Endothelial cell of umbilical vein (primary cell): Measurements from ENCODE around the gene CLIC1. TPM values are rescaled to one million over a fixed set of nuclear protein-coding genes. Genes with fewer than 3 reads are reported as not detected.

Experiments
- BruUV-seq: library from RNA; stranded (reverse); fragments of 400-500 nt; replicated peaks from 2 replicates; lab custom pipeline; 2021; lab: Mats Ljungman, UMichigan
- CTCF ChIA-PET: fragments of 300-600, 350-600 bp; sonication (Branson Sonifier 250); formaldehyde crosslinking; loops from one replicate; lab custom pipeline; 2021; ENCODE audit warnings: antibody characterized with exemption, inconsistent platforms; lab: Charles Lee
- POLR2A ChIA-PET: fragments of 300-600, 350-600 bp; sonication (Branson Sonifier 250); formaldehyde crosslinking; loops from one replicate; lab custom pipeline; 2021; ENCODE audit warnings: antibody characterized with exemption, inconsistent platforms; lab: Charles Lee
- DNase-seq: peaks from one replicate; pipeline ENCODE4 v3.0.0-alpha.2; 2011; ENCODE audit warnings: low read depth, low spot score
- FAIRE-seq: peaks from 2 replicates; lab custom pipeline; 2011; peaks lifted over from hg19 to GRCh38; lab: Jason Lieb, UNC
- H2AFZ ChIP-seq: 2 replicates; pipeline ENCODE4 v1.6.0; 2012; ENCODE audit warnings: low read depth, low read length, control low read depth, inconsistent platforms
- H3K27ac ChIP-seq: 2 replicates; pipeline ENCODE4 v1.5.1; 2011; ENCODE audit warnings: low read depth, mild to moderate bottlenecking, control low read depth, low read length, moderate library complexity; ENCODE audit not compliant: insufficient read depth
- H3K27me3 ChIP-seq, 2 experiments: 2 replicates each; pipeline versions ENCODE4 v1.6.0 to v1.6.1; 2011; ENCODE audit warnings: low read length in 2 of 2, mixed read lengths in 1 of 2; ENCODE audit not compliant: control insufficient read depth in 2 of 2, insufficient read depth in 2 of 2
- H3K36me3 ChIP-seq, 2 experiments: 2 replicates in 1 of 2; 3 replicates in 1 of 2; pipeline ENCODE4 v1.5.1; 2011; ENCODE audit warnings: low read length in 2 of 2, mild to moderate bottlenecking in 1 of 2, moderate library complexity in 1 of 2; ENCODE audit not compliant: control insufficient read depth in 2 of 2, insufficient read depth in 2 of 2; ENCODE audit errors: extremely low read depth in 1 of 2
- H3K4me1 ChIP-seq: 3 replicates; pipeline ENCODE4 v1.5.1; 2011; ENCODE audit warnings: mild to moderate bottlenecking, low read length; ENCODE audit not compliant: control insufficient read depth, insufficient read depth; ENCODE audit errors: extremely low read depth
- H3K4me2 ChIP-seq: 2 replicates; pipeline ENCODE4 v1.6.1; 2011; ENCODE audit warnings: low read length, control low read depth, mixed read lengths; ENCODE audit not compliant: insufficient read depth
- H3K4me3 ChIP-seq, 3 experiments: fragments of 200-600 bp in 1 of 3; sonication (generic), shearing (Covaris generic) in 1 of 3; replicated peaks in 1 of 3; 2 replicates each; pipeline ENCODE4 v1.5.1; 2011 to 2016; ENCODE audit warnings: control low read depth in 3 of 3, low read length in 3 of 3, mild to moderate bottlenecking in 2 of 3, inconsistent platforms in 1 of 3, low read depth in 1 of 3, moderate library complexity in 1 of 3; ENCODE audit not compliant: insufficient read depth in 1 of 3
- H3K79me2 ChIP-seq: 2 replicates; pipeline ENCODE4 v1.6.0; 2012; ENCODE audit warnings: low read length, inconsistent platforms; ENCODE audit not compliant: control insufficient read depth, insufficient read depth
- H3K9ac ChIP-seq: replicated peaks from 2 replicates; pipeline ENCODE3; 2011; ENCODE audit warnings: low read length, control low read depth; ENCODE audit not compliant: insufficient read depth; ENCODE audit errors: extremely low read depth
- H3K9me1 ChIP-seq: replicated peaks from 3 replicates; pipeline ENCODE4 v1.6.0; 2011; ENCODE audit warnings: mild to moderate bottlenecking, low read length; ENCODE audit not compliant: control insufficient read depth, insufficient read depth; ENCODE audit errors: extremely low read depth
- H3K9me3 ChIP-seq: replicated peaks from 2 replicates; pipeline ENCODE4 v1.5.1; 2012; ENCODE audit warnings: low read length, inconsistent platforms; ENCODE audit not compliant: control insufficient read depth, insufficient read depth
- H4K20me1 ChIP-seq: replicated peaks from 2 replicates; pipeline ENCODE3; 2011; ENCODE audit warnings: mild to moderate bottlenecking, low read length; ENCODE audit not compliant: control insufficient read depth, insufficient read depth; ENCODE audit errors: extremely low read depth
- CTCF ChIP-seq, 2 donors: IDR thresholded peaks; 1 replicate in 1 of 2; 2 replicates in 1 of 2; pipeline ENCODE4 v1.5.1; 2011; ENCODE audit warnings: low read length in 2 of 2, mild to moderate bottlenecking in 2 of 2, moderate library complexity in 2 of 2, control low read depth in 1 of 2, inconsistent platforms in 1 of 2, low read depth in 1 of 2; ENCODE audit not compliant: insufficient read depth in 1 of 2; ENCODE audit errors: extremely low read depth in 1 of 2
- EZH2 ChIP-seq: IDR thresholded peaks from 2 replicates; pipeline ENCODE4 v1.6.1; 2012; ENCODE audit warnings: borderline replicate concordance, low read depth, mild to moderate bottlenecking, moderate library complexity, low read length, inconsistent platforms; ENCODE audit not compliant: severe bottlenecking
- FOS ChIP-seq: IDR thresholded peaks from 2 replicates; pipeline ENCODE4 v1.6.1; 2011; ENCODE audit warnings: mild to moderate bottlenecking, low read length, moderate library complexity, borderline replicate concordance; ENCODE audit not compliant: insufficient read depth
- GATA2 ChIP-seq: IDR thresholded peaks from 2 replicates; pipeline ENCODE4 v1.7.0; 2011; ENCODE audit warnings: low read depth, mild to moderate bottlenecking, moderate library complexity, mixed read lengths, low read length; ENCODE audit not compliant: insufficient read length, insufficient read depth
- JUN ChIP-seq: IDR thresholded peaks from 2 replicates; pipeline ENCODE4 v1.6.1; 2011; ENCODE audit warnings: borderline replicate concordance, low read depth; ENCODE audit not compliant: insufficient read length, insufficient read depth
- MAX ChIP-seq: IDR thresholded peaks from 2 replicates; pipeline ENCODE4 v1.6.1; 2011; ENCODE audit not compliant: insufficient read depth, insufficient read length
- MYC ChIP-seq: IDR thresholded peaks from one replicate; pipeline ENCODE4 v1.6.1; 2011; ENCODE audit warnings: mild to moderate bottlenecking, low read depth, low read length
- POLR2A ChIP-seq: IDR thresholded peaks from 2 replicates; pipeline ENCODE4 v1.6.1; 2012; ENCODE audit warnings: low read depth, mild to moderate bottlenecking, control low read depth, low read length
- POLR2AphosphoS5 ChIP-seq: IDR thresholded peaks from 2 replicates; pipeline ENCODE4 v1.6.1; 2012; ENCODE audit warnings: low read depth, mild to moderate bottlenecking, control low read depth, low read length, moderate library complexity; ENCODE audit not compliant: insufficient read depth
- dilution Hi-C: fragments of 300-500 bp; cut with MboI; formaldehyde crosslinking; loops from one replicate; pipeline ENCODE4 v1.15.0; 2019; ENCODE audit warnings: low sequenced_read_pairs; ENCODE audit not compliant: extremely low pct_ligation_motif_present
- intact Hi-C: fragments of 100-400 bp; cut with micrococcal nuclease; formaldehyde crosslinking; loops from one replicate; pipeline ENCODE4 v1.10.0; 2022
- polyA plus RNA-seq, 4 experiments: library from polyadenylated mRNA; depleted of rRNA in 3 of 4; stranded (reverse) in 3 of 4; unstranded in 1 of 4; fragments of >200 nt; gene quantifications; 2 replicates each; pipeline versions ENCODE4 v1.2.1 to v1.2.3, GENCODE V29; 2011 to 2012; ENCODE audit warnings: missing spikeins in 1 of 4
- total RNA-seq: library from RNA; stranded (reverse); gene quantifications from 2 replicates; pipeline ENCODE4 v1.2.3, GENCODE V29; 2021

The CLIC1 gene
- total and polyA plus RNA-seq, 2 donors (not counting 3 experiments of a cell fraction or from before 2014, with no cell fraction given) = 543 to 578 TPM

- no TSS peak for BruUV-seq
- Histone ChIP-seq H3K27me3 (no peaks in the 10 kb centered on the region), H3K4me2 (no peak overlapping the region), H3K4me1 (peaks cover 10% of the 10 kb centered on the region), H3K27ac (no peak overlapping the region), H3K9me1 (no peaks in the 10 kb centered on the region), H4K20me1 (no peaks in the 10 kb centered on the region), H3K9ac (no peak overlapping the region), H2AFZ (no peak overlapping the region), H3K36me3 (peaks cover 0 to 37% of the 10 kb centered on the region in 2 experiments), H3K79me2 (no peaks in the 10 kb centered on the region), H3K4me3 (no peak overlapping the region), H3K9me3 (no peaks in the 10 kb centered on the region)
- POLR2A ChIA-PET = no interaction called here
- CTCF ChIA-PET = no interaction called here
- DNase-seq (no peak), FAIRE-seq (no peak)
- TF ChIP-seq CTCF (IDR thresholded peaks at IDR 0.05; ENCODE audit: extremely low read depth in 1 of 2, insufficient read depth in 1 of 2, low read depth in 1 of 2, low read length in 2 of 2) (no peak), EZH2 (no peak), POLR2A (no peak), GATA2 (no peak), JUN (no peak), POLR2AphosphoS5 (no peak), MYC (no peak), FOS (no peak), MAX (no peak)
- dilution Hi-C loops (no loop called here), intact Hi-C loops (no loop called here)
These were observed 48.3 kb downstream of the CLIC1 start for GRCh38 chr6:31687860-31688693.
